Left renal cortex interstitium (tissue), 4 donors: ENCODE data around the gene WDR47. TPM values are rescaled to one million over a fixed set of nuclear protein-coding genes. Genes with fewer than 3 reads are reported as not detected.

Experiments
- DNase-seq, 4 donors: peaks; one replicate each; pipeline ENCODE4 v3.0.0-alpha.2; 2013; ENCODE audit warnings: low read depth in 4 of 4, low spot score in 2 of 4, missing footprints in 1 of 4
- polyA plus RNA-seq, 4 donors: library from polyadenylated mRNA; unstranded; fragments of 120-200 nt; gene quantifications; one replicate each; pipeline ENCODE4 v1.2.1, GENCODE V29; 2013; ENCODE audit not compliant: insufficient read length in 4 of 4

The WDR47 gene
- polyA plus RNA-seq: 10 to 100 TPM; 12.2 to 14.6 (median 13.9) TPM

DNA sequence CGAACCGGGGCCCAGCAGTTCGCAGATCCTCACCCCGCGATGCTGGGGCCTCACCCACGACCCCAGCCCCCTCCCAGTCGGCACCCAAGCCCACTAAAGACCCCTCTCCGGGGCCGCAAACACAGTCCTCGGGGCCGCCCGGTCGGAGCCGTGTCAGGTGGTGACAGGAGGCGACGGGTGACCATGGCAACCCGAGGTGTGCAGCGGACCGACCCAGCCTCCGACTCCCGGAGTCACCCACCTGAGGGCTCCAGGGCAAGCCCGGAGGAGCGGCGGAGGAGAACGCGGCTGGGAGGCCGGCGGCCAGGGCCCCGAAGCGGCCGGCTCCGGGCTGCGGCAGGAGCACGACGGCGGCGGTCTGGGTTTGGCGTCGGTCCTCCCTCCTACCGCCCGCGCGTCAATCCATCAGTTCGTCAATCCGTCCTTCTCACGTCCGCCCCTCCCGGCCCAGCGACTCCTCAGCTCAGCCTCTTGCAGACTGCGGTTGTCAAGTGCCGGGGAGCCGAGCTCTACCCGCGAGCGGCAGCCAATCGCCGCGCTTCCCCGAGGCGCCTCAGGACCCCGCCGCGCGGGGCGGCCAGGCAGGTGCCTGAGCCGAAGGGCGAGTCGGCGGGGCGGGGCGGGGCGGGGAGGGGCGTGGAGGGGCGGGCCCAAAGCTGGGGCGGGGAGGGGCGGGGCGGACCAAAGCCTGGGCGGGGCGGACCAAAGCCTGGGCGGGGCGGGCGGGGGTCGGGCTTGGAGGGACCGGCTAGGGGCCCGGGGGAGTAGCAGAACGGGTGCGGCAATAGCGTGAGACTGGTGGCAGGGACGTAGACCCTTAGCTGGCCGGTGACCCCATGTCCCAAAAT, at the start of gene WDR47:
Gene WDR47 (minus strand): TSS at position 482 of the 848 bp plus-strand sequence. CDS start 18,590 bp downstream, outside the sequence.
- DNase-seq: peak in 3 of 4 donors; percentile 73 to 84 (median 76)

DNA sequence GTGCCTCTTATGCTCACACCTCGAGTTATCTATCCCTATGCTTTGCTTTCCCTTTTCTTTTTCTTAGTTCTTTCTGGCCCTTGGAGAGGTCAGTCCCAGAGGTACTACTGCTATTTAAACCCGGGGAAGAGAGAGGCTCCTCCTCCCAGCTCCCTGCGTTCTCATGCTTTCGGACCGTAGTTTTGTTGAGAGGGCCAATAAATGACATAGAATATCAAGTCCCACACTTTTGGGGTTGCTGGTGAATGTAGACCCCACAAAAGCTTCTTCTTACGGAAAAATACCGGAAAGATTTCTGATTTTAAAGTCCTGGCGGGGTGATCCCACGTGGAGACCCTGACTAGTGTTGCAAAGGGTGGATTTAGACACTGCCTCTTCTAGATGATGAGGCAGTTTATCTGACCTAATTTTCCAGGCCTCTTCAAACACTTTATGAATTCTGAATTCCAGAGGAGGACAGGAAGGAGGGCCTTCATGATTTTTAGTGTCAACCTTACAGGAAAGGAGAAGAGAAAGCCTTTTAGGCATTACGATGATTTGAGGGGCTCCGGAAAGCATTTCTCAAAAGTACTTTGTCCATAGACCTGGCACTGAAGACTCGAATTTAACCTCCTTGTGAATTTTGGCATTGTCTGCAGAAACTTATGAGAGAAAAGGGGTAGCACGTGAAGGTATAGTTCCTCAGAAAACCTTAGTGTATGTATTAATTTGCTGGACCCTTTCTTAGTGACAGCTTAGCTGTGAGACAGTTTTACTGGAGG, 49.4 kb upstream of the WDR47 start:
- DNase-seq: no peak

DNA sequence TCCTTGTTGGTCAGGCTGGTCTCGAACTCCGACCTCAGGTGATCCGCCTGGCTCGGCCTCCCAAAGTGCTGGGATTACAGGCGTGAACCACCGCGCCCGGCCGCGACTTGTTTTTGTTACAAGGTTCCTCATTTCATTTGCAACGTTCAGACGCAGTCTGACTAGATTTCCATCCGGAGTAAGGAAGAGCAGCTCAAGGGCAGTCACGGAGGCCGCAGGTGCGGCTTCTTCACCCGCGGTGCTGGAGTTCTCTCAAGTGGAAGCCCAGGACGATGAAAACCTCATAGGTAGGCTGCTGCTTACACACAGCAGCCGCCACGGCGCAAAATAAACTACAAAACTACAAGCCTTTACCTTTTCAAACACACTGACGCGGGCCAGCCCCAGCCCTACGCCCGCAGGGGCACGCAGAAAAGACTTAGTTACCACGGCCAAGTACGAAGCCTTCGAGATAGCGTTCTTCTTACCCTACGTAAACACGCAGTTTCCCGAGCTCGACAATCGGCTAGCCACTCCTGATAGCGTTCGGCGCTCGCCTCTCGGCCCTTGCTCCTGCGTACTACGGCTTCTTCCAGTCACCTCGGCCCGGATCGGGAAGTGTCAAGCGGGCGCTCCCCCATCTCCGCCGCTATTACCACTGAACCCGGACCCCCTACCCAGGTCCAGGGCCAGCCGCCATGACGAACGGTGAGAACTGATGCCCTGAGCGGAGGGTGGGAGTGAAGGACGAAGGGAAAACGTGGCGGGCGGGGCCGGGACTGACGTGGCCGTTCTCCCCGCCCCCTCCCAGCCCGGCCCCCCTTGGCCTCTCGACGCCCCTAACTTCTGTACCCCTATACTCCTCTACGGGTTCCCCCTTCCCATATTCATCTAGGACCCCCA, 48.5 kb upstream of the WDR47 start, which contains the start of gene TMEM167B:
Gene TMEM167B (plus strand): TSS at position 569 of the 882 bp plus-strand sequence. CDS start 109 bp downstream, at position 678.
- DNase-seq: peak in 3 of 4 donors; percentile 85 to 91 (median 90)

DNA sequence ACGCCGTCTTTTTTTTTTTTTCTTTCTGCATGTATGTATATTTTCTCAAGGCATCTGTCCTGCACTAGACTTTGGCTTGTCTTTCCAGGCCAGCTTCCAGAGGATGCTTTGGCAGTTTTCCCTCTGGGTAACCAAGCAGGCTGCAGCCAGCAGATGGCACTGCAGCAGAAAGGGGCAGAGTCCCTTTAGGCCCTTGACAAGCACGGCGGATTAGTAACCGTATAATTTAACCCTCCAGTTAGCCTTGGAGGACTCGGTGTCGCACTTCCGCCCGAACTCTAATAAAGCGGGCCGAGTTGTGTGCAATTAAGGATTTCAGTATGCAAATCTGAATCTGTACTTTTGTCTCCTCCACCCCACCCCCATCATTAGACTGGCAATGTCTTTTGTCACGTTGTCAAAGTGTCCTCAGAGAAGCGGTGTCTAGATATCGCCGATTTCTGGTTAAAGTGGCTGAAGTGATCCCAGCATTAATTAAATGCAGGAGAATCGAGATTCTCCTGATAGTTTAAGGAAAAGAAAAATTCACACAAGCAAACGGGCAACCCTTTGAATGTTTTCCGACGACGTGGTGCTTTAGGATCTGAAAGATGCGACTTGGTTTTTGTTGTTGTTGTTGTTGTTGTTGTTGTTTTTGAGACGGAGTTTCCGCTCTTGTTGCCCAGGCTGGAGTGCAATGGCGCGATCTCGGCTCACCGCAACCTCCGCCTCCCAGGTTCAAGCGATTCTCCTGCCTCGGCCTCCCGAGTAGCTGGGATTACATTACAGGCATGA, 47.5 kb upstream of the WDR47 start:
- no peak for DNase-seq

DNA sequence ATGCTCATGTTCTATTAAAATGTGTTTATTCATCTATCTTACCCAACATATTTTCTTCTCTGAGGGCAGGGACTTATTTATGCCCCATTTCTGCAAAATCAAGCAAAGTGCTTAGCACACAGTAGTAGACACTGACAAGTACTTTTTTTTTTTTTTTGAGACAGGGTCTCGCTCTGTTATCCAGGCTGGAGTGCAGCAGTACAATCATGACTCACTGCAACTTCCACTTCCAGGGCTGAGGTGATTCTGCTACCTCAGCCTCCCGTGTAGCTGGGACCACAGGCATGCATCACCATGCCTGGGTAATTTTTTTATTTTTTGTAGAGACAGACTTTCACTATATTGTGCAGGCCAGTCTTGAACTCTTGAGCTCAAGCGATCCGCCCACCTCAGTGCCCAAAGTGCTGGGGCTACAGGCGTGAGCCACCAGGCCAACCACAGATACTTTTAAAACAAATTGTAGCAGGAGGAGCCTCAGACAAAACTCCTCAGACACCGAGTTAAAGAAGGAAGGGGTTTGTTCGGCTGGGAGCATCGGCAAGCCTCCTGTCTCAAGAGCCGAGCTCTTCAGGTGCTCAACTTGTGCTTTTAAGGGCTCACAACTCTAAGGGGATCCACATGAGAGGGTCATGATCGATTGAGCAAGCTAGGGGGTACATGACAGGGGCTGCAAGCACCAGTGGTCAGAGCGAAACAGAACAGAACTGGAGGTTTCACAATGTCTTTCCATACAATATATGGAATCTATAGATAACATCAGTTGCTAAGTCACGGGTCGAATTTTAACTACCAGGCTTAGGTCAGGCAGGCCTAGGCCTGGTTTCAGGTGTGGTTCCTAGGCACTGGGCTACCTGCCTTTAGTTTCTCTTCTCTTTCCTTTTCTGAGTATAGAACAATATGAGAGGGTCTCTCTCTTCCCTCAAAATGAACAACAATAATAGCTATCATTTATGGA, 42.9 kb upstream of the WDR47 start:
- DNase-seq: no peak

DNA sequence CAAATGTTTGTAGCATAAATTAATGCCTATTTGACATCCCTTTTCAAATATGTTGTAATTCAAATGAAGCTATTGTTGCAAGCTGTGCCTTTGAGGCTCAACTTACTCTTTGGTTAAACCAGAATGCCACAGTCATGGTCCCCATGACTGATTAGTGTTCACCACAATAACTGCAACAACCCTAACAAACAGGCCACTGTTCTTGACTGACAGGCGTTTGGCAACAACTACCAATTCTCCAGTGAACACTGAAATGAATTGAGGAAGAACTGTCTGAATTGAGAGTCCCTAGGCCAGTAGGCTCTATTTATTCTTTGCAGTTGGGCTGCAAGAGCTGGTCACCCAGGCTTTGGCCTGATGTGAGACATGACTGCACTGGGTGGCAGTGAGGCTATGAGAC, 42.0 kb upstream of the WDR47 start:
- DNase-seq: no peak

DNA sequence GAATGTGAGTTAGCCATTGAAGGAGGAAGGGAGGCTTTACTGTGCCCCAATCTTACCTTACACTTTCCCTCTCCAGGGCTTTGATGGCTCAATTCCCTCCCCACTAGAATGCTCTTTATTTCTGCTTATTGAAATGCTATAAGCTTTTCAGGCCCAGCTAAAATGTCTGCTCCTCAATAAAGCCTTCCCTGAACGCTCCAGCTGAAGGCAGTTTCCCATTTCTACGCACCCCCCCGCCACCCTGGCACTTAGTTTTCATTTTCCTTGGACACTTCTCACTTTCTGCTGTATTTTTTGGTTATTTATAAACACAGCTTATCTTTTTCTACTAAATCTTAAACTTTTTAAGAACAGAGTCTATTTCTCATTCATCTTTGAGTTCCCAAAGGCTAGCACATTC, 41.6 kb upstream of the WDR47 start:
- DNase-seq: no peak

DNA sequence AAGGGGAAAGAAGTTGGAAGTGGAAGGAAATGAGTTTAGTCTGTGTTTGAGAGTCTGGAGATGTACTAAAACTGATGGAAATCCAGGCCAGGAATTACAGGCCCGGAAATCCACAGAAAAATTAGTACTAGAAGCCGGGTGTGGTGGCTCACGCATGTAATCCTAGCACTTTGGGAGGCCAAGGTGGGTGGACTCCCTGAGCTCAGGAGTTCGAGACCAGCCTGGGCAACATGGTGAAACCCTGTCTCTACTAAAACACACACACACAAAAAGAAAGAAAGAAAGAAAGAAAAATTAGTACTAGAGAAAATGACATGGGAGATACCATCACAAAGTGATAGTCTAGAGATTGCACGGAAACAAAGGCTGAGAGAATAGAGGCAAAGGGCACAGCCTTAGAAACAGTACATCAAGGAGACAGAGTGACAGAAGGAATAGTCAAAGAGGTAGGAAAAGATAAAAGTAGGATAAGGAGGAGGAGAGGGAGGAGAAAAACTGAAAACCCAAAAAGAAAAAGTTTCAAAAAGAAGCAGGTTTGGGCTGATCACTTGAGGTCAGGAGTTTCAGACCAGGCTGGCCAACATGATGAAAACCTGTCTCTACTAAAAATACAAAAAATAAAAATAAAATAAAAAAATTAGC, 38.7 kb upstream of the WDR47 start:
- DNase-seq: no peak

DNA sequence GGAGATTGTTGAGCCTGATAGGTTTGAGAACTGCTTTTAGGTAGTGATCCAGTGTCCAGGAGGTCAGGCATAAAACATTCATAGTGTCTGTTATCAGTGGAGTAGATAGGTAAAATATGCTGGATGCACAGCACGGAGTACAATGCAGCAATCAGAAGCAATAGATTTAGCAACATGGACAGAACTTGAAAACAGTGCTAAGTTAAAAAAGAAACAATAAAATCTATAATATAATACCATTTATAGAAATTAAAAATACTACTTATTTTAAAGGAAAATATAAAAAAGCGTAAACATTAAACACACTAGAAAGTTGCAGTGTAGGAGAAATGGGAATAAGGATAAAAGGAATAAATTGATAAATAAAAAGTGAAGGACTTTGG, 37.3 kb upstream of the WDR47 start:
- no peak for DNase-seq

DNA sequence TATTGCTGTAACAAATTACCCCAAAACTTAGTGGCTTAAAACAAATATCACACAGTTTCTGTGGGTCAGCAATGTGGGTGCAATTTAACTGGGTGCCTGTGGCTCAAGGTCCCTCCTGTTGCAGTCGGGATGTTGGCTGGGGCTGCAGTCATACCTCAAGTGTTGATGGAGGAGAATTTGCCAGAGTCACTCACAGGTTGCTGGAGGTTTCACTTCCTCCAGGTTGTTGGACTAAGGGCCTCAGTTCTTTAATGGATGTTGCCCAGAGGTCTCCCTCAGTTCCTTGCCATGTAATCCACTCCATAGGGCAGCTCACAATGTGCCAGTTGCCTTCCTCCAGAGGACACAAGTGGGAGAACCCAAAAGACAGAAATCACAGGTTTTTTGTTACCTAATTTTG, 36.4 kb upstream of the WDR47 start:
- DNase-seq: no peak

DNA sequence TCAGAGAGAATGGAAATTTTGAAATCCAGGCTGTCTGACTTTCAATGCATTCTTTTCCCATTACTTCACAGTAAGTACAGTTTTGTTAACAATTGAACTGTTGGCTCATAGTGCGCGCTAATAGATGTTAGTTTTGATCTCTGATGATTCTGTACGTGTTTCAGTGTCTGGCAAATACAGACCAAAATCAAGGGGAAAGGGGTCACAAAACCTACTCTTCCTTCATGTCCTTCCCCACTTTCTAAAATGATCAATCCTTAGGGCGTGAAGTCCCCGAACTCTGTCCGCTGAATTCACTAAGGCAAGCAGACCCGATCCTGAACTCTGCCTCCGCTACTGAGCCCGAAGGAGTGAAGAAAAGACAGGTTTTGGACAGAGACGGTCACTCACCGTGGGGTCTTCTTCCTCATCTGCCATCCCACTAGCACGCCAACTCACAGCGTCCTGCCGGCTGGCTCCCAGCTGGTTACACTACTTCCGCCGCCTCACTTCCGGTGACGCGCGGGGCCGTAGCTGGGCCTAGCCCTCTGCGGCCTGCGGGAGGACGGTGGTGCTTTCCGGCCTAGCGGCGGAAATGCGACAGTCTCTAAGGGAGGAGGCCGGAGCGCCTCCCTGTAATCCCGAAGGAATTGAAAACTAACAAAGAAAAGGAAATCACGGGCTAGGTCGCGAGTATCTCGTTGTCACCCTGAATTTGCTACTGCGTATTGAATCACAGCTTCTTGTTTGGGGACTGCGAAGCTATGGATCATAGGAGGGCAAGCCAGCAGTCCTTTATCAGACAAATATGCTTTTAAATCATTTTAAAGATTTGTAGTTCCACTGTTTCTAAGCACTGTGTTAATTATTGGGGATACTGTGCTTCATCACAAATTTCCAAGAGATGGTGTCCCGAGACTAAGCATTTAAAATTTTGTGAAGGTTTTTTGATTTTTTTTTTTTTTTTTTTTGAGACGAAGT, 33.9 kb upstream of the WDR47 start, which contains the start of gene TAF13:
Gene TAF13 (minus strand): TSS at position 473 of the 960 bp plus-strand sequence. CDS start 56 bp downstream, at position 417.
- peak; percentile 74 to 92 (median 87) for DNase-seq

DNA sequence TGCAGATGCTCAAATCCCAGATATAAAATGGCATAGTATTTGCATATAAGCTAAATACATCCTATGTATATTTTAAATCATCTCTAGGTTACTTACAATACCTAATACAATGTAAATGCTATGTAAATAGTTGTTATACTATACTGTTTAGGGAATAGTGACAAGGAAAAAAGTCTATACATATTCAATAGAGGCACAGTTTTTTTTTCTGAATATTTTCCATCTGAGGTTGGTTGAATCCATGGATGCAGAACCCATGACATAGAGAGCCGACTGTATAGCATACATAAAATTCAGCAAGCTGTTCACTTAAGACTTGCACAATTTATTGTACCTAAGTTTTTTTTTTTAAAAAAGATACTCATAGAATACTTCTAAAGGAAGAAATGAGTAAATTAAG, 27.4 kb upstream of the WDR47 start:
- no peak for DNase-seq

DNA sequence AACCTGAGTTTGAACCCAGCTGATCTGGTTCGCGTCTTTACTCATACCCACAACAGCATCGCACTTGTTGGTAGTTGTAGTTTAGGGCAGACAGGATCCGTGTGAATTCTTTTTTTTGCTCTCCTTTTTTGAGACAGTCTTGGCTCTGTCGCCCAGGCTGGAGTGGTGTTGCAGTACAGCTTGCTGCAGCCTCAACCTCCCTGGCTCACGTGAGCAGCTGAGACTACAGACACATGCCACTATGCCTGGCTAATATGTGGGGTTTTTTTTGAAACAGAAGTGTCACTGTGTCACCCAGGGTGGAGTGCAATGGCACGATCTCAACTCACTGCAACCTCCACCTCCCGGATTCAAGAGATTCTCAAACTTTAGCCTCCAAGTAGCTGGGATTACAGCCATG, 26.0 kb upstream of the WDR47 start:
- no peak for DNase-seq

DNA sequence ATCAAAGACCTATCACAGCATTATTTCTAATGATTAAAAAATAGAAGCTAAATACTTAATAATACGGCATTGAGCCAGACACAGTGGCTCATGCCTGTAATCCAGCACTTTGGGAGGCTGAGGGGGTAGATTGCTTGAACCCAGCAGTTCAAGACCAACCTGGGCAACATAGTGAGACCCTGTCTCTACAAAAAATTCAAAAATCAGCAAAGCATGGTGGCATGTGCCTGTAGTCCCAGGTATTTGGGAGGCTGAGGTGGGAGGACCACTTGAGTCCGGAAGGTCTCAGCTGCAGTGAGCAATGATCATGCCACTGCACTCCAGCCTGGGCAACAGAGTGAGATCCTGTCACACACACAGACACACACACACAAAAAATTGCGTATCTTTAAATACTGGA, 23.2 kb upstream of the WDR47 start:
- DNase-seq: no peak

DNA sequence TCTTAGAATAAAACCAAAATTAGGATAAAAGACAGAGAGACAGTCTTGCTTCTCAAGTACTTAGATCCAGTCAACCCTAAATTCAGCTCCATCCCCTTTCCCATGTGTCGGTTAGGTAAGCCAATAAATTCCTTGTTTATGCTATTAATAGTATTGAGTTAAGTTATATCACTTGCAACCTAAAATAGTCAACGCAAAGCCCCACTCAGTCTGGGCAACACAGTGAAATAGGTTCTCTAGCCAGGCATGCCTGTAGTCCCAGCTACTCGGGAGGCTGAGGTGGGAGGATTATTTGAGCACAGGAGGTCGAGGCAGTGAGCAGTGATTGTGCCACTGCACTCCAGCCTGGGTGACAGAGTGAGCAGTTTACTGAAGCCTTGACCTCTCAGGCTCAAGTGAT, 19.3 kb upstream of the WDR47 start:
- DNase-seq: no peak

DNA sequence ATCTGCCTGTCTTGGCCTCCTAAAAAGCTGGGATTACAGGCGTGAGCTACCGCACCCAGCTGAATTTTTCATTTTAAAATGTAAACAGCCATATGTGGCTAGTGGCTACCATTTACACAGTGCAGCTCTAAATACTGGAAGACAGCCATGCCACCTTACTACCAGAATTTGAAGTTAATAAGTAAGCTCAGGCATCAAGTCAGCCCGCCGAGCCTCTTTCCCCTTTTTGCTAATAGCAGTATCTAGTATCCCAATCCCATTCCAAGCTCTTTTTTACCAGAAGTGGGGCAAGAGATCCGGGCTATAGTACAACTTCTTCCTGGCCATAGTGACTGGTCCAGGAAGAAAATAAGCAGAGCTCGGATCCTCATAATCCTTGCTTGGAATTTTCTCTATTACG, 18.8 kb upstream of the WDR47 start:
- no peak for DNase-seq

DNA sequence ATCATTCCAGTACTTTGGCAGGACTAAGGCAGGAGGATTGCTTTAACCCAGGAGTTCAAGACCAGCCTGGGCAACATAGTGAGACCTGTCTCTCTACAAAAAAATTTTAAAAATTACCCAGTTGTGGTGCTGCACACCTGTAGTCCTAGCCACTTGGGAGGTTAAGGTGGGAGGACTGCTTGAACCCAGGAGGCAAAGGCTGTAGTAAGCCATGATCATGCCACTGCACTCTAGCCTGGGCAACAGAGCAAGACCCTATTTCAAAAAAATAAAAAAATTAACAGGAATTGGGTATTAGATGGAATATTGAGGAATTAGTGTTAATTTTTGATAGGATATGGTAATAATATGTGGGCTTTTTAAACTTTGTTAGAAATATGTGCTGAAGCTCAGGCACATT, 17.1 kb upstream of the WDR47 start:
- no peak for DNase-seq
